OCI-LY3 (cell line): ENCODE results near the gene TEPSIN.
A peak's percentile ranks its signal among the peaks of the same experiment; 100 is the strongest.

ENCODE experiments used
- H2AFZ ChIP-seq: fragments of 200-600, 300-600 bp; shearing (Covaris generic); 2 replicates; pipeline ENCODE4 v1.6.0; 2014; ENCODE audit warnings: antibody characterized with exemption, low read depth, low read length
- H3K27ac ChIP-seq: fragments of 200-600, 300-600 bp; sonication (generic); 2 replicates; pipeline ENCODE4 v1.5.1; 2014; ENCODE audit warnings: mild to moderate bottlenecking, low read length, moderate library complexity, mixed read lengths
- H3K27me3 ChIP-seq: fragments of 200-600, 300-600 bp; sonication (generic); 2 replicates; pipeline ENCODE4 v1.6.1; 2014; ENCODE audit warnings: low read depth, low read length, mixed read lengths
- H3K36me3 ChIP-seq: fragments of 200-600, 300-600 bp; sonication (generic); replicated peaks from 2 replicates; pipeline ENCODE3; 2014; ENCODE audit warnings: low read depth, low read length, mixed read lengths
- H3K4me1 ChIP-seq: fragments of 300-600, 200-600 bp; sonication (generic); 2 replicates; pipeline ENCODE4 v1.6.1; 2014; ENCODE audit warnings: low read length, mixed read lengths
- H3K4me2 ChIP-seq: fragments of 200-600, 300-600 bp; sonication (generic); 2 replicates; pipeline ENCODE4 v1.6.1; 2014; ENCODE audit warnings: low read length, mixed read lengths
- H3K4me3 ChIP-seq: fragments of 300-600, 200-600 bp; sonication (generic); 2 replicates; pipeline ENCODE4 v1.5.1; 2014; ENCODE audit warnings: antibody characterized with exemption, mild to moderate bottlenecking, low read length, moderate library complexity
- H3K79me2 ChIP-seq: fragments of 300-600, 200-600 bp; shearing (Covaris generic); 2 replicates; pipeline ENCODE4 v1.6.1; 2014; ENCODE audit warnings: mild to moderate bottlenecking, low read length, mixed read lengths
- H3K9ac ChIP-seq: fragments of 300-600, 200-600 bp; shearing (Covaris generic); 2 replicates; pipeline ENCODE4 v1.6.0; 2014; ENCODE audit warnings: mild to moderate bottlenecking, low read length, moderate library complexity
- H3K9me3 ChIP-seq: fragments of 200-600, 300-600 bp; shearing (Covaris generic); 2 replicates; pipeline ENCODE4 v1.6.1; 2014; ENCODE audit warnings: low read length, mixed read lengths; ENCODE audit not compliant: insufficient read depth
- H4K20me1 ChIP-seq: fragments of 200-600, 300-600 bp; sonication (generic); 2 replicates; pipeline ENCODE4 v1.6.1; 2016; ENCODE audit warnings: low read length, mixed read lengths; ENCODE audit not compliant: insufficient read depth
- EZH2phosphoT487 ChIP-seq: fragments of 200-600 bp; shearing (Covaris generic); IDR thresholded peaks from 2 replicates; pipeline ENCODE4 v1.6.1; 2018; ENCODE audit warnings: antibody characterized with exemption, mixed run types, low read depth
- TF ChIP-seq, protein P1 (sequence below): fragments of 200-600, 300-600 bp; sonication (generic); IDR thresholded peaks from 2 replicates; pipeline ENCODE4 v1.5.1; 2014; ENCODE audit warnings: antibody characterized with exemption, low read length, low read depth

Gene TEPSIN

GRCh38 chr17:81202318-81202717 lies 36.5 kb downstream of the TEPSIN start:
- Histone ChIP-seq H3K36me3 (no peaks in the 10 kb centered on the region), H3K4me3 (no peak overlapping the region), H3K79me2 (no peaks in the 10 kb centered on the region), H3K27ac (no peak overlapping the region), H3K9me3 (no peaks in the 10 kb centered on the region), H4K20me1 (no peaks in the 10 kb centered on the region), H3K4me1 (no peaks in the 10 kb centered on the region), H3K9ac (no peak overlapping the region), H3K27me3 (no peaks in the 10 kb centered on the region), H2AFZ (no peak overlapping the region), H3K4me2 (no peak overlapping the region)
- TF ChIP-seq EZH2phosphoT487 = no peak

DNA sequence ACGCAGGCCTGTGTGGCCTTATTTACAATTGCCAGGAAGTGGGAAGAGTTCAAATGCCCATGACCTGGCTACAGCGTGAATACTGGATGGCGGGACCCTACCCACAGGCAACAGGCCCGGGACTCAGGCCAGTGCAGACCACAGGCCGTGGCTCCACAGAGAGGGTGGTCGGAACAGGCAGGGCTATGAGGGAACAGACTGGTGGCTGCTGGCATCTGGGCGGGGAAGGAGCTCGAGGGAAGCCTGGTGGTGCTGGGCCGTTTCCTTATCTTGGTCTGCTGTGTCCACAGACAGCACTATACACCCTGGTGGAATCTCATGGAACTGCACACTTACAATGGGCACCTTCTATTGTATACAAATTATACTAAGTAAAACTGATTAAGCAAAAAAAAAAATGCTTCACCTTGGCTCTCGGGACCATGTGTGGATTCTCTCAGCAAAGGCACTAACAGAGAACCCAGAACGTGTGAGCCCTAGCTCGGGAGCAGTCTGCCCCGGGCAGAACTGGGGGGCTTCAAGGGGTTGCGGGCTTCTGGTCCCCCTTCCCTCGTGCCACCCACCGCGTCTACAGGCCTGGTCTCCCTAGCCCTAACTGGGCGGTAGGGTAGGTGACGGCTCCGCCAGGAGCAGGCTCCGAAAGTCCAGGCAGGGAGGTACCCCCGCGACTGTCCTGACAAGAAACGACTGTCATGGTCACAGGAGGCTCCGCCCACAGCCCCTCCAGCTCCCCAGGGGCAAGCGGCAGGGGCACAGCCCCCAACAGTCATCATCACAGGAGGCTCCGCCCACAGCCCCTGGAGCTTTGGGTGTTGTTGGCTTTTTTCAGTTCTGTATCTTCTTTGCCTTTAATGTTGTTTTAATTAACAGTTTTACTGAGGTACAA lies 37.9 kb downstream of the TEPSIN start:
- H3K4me1 ChIP-seq = no peaks in the 10 kb centered on the region
- no peaks in the 10 kb centered on the region for H3K27me3 ChIP-seq
- no peak overlapping the region for H3K4me3 ChIP-seq
- no peak overlapping the region for H2AFZ ChIP-seq
- no peak overlapping the region for H3K27ac ChIP-seq
- H3K36me3 ChIP-seq = no peaks in the 10 kb centered on the region
- no peaks in the 10 kb centered on the region for H3K9me3 ChIP-seq
- no peaks in the 10 kb centered on the region for H4K20me1 ChIP-seq
- H3K9ac ChIP-seq = no peak overlapping the region
- no peaks in the 10 kb centered on the region for H3K79me2 ChIP-seq
- no peak overlapping the region for H3K4me2 ChIP-seq
- TF ChIP-seq, protein P1, sequence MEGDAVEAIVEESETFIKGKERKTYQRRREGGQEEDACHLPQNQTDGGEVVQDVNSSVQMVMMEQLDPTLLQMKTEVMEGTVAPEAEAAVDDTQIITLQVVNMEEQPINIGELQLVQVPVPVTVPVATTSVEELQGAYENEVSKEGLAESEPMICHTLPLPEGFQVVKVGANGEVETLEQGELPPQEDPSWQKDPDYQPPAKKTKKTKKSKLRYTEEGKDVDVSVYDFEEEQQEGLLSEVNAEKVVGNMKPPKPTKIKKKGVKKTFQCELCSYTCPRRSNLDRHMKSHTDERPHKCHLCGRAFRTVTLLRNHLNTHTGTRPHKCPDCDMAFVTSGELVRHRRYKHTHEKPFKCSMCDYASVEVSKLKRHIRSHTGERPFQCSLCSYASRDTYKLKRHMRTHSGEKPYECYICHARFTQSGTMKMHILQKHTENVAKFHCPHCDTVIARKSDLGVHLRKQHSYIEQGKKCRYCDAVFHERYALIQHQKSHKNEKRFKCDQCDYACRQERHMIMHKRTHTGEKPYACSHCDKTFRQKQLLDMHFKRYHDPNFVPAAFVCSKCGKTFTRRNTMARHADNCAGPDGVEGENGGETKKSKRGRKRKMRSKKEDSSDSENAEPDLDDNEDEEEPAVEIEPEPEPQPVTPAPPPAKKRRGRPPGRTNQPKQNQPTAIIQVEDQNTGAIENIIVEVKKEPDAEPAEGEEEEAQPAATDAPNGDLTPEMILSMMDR = peak; percentile 24; the same call in 1 of the 2 replicates
- TF ChIP-seq EZH2phosphoT487 = no peak

- Histone ChIP-seq H2AFZ (no peak overlapping the region), H3K27ac (no peak overlapping the region), H3K9ac (no peak overlapping the region), H3K79me2 (no peaks in the 10 kb centered on the region), H4K20me1 (no peaks in the 10 kb centered on the region), H3K4me1 (no peaks in the 10 kb centered on the region), H3K36me3 (no peaks in the 10 kb centered on the region), H3K27me3 (no peaks in the 10 kb centered on the region), H3K4me2 (no peak overlapping the region), H3K9me3 (no peaks in the 10 kb centered on the region), H3K4me3 (no peak overlapping the region)
- TF ChIP-seq EZH2phosphoT487 = no peak
- TF ChIP-seq, protein P1 = no peak
These were observed 38.7 kb downstream of the TEPSIN start for GRCh38 chr17:81200201-81200600.

- H4K20me1 ChIP-seq = no peaks in the 10 kb centered on the region
- no peak overlapping the region for H3K4me3 ChIP-seq
- H3K36me3 ChIP-seq = no peaks in the 10 kb centered on the region
- no peak overlapping the region for H3K9ac ChIP-seq
- no peaks in the 10 kb centered on the region for H3K27me3 ChIP-seq
- H3K27ac ChIP-seq = no peak overlapping the region
- H3K4me1 ChIP-seq = no peaks in the 10 kb centered on the region
- no peaks in the 10 kb centered on the region for H3K79me2 ChIP-seq
- TF ChIP-seq, protein P1 = no peak
- TF ChIP-seq EZH2phosphoT487 = no peak
- H3K4me2 ChIP-seq = no peak overlapping the region
- H3K9me3 ChIP-seq = no peaks in the 10 kb centered on the region
- H2AFZ ChIP-seq = no peak overlapping the region
These were observed 39.4 kb downstream of the TEPSIN start for GRCh38 chr17:81199482-81199830.
